DND-41 (cell line): ENCODE measurements around the gene MRPL20.
"Not testable (repeated sequence)": the region's sequence is repeated elsewhere in the genome, so short reads cannot be mapped to it uniquely, and the experiment has no call there.

ENCODE experiments used
- ATAC-seq: fragments of 200-7000 bp; cut with Tn5 transposase; 3 replicates; pipeline ENCODE4 v1.9.1; 2021; ENCODE audit warnings: low read depth; ENCODE audit not compliant: insufficient read depth
- DNase-seq: peaks from one replicate; pipeline ENCODE4 v3.0.0-alpha.2; 2020
- H2AFZ ChIP-seq: 2 replicates; pipeline ENCODE4 v1.6.0; 2012; ENCODE audit warnings: low read depth, low read length
- H3K27ac ChIP-seq: 2 replicates; pipeline ENCODE4 v1.5.1; 2012; ENCODE audit warnings: low read length, inconsistent platforms
- H3K27me3 ChIP-seq: fragments of 200-600 bp; sonication (generic); 2 replicates; pipeline ENCODE4 v1.6.0; 2012; ENCODE audit warnings: low read length, mild to moderate bottlenecking, inconsistent platforms; ENCODE audit not compliant: insufficient read depth, poor library complexity
- H3K36me3 ChIP-seq: 2 replicates; pipeline ENCODE4 v1.5.1; 2012; ENCODE audit warnings: low read length, inconsistent platforms; ENCODE audit not compliant: insufficient read depth
- H3K4me1 ChIP-seq: 2 replicates; pipeline ENCODE4 v1.5.1; 2012; ENCODE audit warnings: mild to moderate bottlenecking, low read length; ENCODE audit not compliant: insufficient read depth
- H3K4me2 ChIP-seq: 2 replicates; pipeline ENCODE4 v1.6.0; 2012; ENCODE audit warnings: mild to moderate bottlenecking, moderate library complexity, low read length, inconsistent platforms; ENCODE audit not compliant: insufficient read depth
- H3K4me3 ChIP-seq, 2 experiments: fragments of 200-600 bp in 1 of 2; shearing (Covaris generic) in 1 of 2; 2 replicates each; pipeline ENCODE4 v1.5.1; 2012 to 2016; ENCODE audit warnings: inconsistent platforms in 2 of 2, low read length in 2 of 2, mild to moderate bottlenecking in 2 of 2, low read depth in 1 of 2, moderate library complexity in 1 of 2
- H3K79me2 ChIP-seq: 2 replicates; pipeline ENCODE4 v1.6.0; 2012; ENCODE audit warnings: low read length, inconsistent platforms; ENCODE audit not compliant: insufficient read depth
- H3K9ac ChIP-seq: 2 replicates; pipeline ENCODE4 v1.6.0; 2012; ENCODE audit warnings: low read depth, mild to moderate bottlenecking, inconsistent platforms, low read length, moderate library complexity
- H3K9me3 ChIP-seq: 2 replicates; pipeline ENCODE4 v1.5.1; 2012; ENCODE audit warnings: low read length, moderate library complexity, mild to moderate bottlenecking, inconsistent platforms; ENCODE audit not compliant: insufficient read depth, severe bottlenecking
- H4K20me1 ChIP-seq: 2 replicates; pipeline ENCODE4 v1.6.0; 2012; ENCODE audit warnings: low read length; ENCODE audit not compliant: insufficient read depth
- CTCF ChIP-seq: IDR thresholded peaks from 2 replicates; pipeline ENCODE4 v1.5.1; 2012; ENCODE audit warnings: borderline replicate concordance, low read length, moderate library complexity, mild to moderate bottlenecking; ENCODE audit not compliant: poor library complexity, severe bottlenecking; ENCODE audit errors: extremely low read depth
- EZH2 ChIP-seq: IDR thresholded peaks from 3 replicates; pipeline ENCODE4 v1.6.1; 2012; ENCODE audit warnings: borderline replicate concordance, low read depth, mild to moderate bottlenecking, moderate library complexity, low read length, inconsistent platforms; ENCODE audit not compliant: severe bottlenecking

Gene MRPL20

GRCh38 chr1:1406821-1407635, at the start of gene MRPL20:
MRPL20 (minus strand) TSS chr1:1407293; CDS start chr1:1407217, 76 bp downstream.
- Histone ChIP-seq H3K4me1 (peaks cover 45% of the 10 kb centered on the region), H3K36me3 (peaks cover 49% of the 10 kb centered on the region), H4K20me1 (peaks cover 27% of the 10 kb centered on the region; the same call in 1 of the 2 replicates), H3K4me3 (peak within 1 kb of the TSS; percentile 62 to 84), H3K9ac (peak within 1 kb of the TSS; percentile 97), H3K27me3 (no peaks in the 10 kb centered on the region), H3K4me2 (peak within 1 kb of the TSS; percentile 96), H3K27ac (peak within 1 kb of the TSS; percentile 91), H3K9me3 (no peaks in the 10 kb centered on the region), H3K79me2 (peaks cover 65% of the 10 kb centered on the region), H2AFZ (peak within 1 kb of the TSS; percentile 89)
- TF ChIP-seq CTCF: no peak
- TF ChIP-seq EZH2: no peak
- ATAC-seq (peak; percentile 94), DNase-seq (peak; percentile 96)

GRCh38 chr1:1456683-1457255, 49.7 kb upstream of the MRPL20 start:
- not testable (repeated sequence) for H3K4me2 ChIP-seq, H3K4me1 ChIP-seq, H3K9me3 ChIP-seq, H2AFZ ChIP-seq, H3K79me2 ChIP-seq, H3K4me3 ChIP-seq, H3K36me3 ChIP-seq, H4K20me1 ChIP-seq, ATAC-seq, H3K27ac ChIP-seq, DNase-seq, H3K9ac ChIP-seq, H3K27me3 ChIP-seq

GRCh38 chr1:1455934-1456333, 48.8 kb upstream of the MRPL20 start:
- not testable (repeated sequence) for H3K36me3 ChIP-seq, ATAC-seq

GRCh38 chr1:1455366-1455884, 48.3 kb upstream of the MRPL20 start:
- H3K4me1 ChIP-seq: no peaks in the 10 kb centered on the region
- no peak overlapping the region for H3K9ac ChIP-seq
- no peaks in the 10 kb centered on the region for H3K79me2 ChIP-seq
- no peaks in the 10 kb centered on the region for H3K36me3 ChIP-seq
- no peak for TF ChIP-seq CTCF
- no peak for TF ChIP-seq EZH2
- no peaks in the 10 kb centered on the region for H4K20me1 ChIP-seq
- no peaks in the 10 kb centered on the region for H3K9me3 ChIP-seq
- no peaks in the 10 kb centered on the region for H3K27me3 ChIP-seq
- ATAC-seq (no peak), DNase-seq (no peak)
- H3K27ac ChIP-seq: no peak overlapping the region
- H3K4me2 ChIP-seq: no peak overlapping the region
- H2AFZ ChIP-seq: no peak overlapping the region
- no peak overlapping the region for H3K4me3 ChIP-seq

More at GRCh38 chr1:1455934-1456333, 48.8 kb upstream of the MRPL20 start:
- not testable (repeated sequence) for H3K4me2 ChIP-seq, H3K4me1 ChIP-seq, H3K27ac ChIP-seq, H3K4me3 ChIP-seq, H3K9me3 ChIP-seq, H3K79me2 ChIP-seq, H3K27me3 ChIP-seq, DNase-seq, H3K9ac ChIP-seq, H2AFZ ChIP-seq, H4K20me1 ChIP-seq

GRCh38 chr1:1454286-1455056, 47.4 kb upstream of the MRPL20 start:
- not testable (repeated sequence) for H2AFZ ChIP-seq, H4K20me1 ChIP-seq, ATAC-seq, DNase-seq, H3K4me1 ChIP-seq, H3K4me2 ChIP-seq, H3K9me3 ChIP-seq, H3K79me2 ChIP-seq, H3K9ac ChIP-seq, H3K27ac ChIP-seq, H3K36me3 ChIP-seq, H3K27me3 ChIP-seq, H3K4me3 ChIP-seq
